Neural cell (in vitro differentiated cells): ENCODE results near the gene SEPTIN2.

ENCODE experiments used
- EP300 ChIP-seq: fragments of 450-650 bp; conservative IDR thresholded peaks from 2 replicates; pipeline ENCODE4 v1.6.1; 2014; ENCODE audit warnings: antibody characterized with exemption, mild to moderate bottlenecking, moderate library complexity; ENCODE audit not compliant: poor library complexity, severe bottlenecking
- EZH2 ChIP-seq: fragments of 200-600, 300-800 bp; shearing (Covaris generic), sonication (generic); IDR thresholded peaks from 2 replicates; pipeline ENCODE4 v1.6.1; 2014; ENCODE audit warnings: antibody characterized with exemption, low read length, borderline replicate concordance, mild to moderate bottlenecking; ENCODE audit not compliant: insufficient read depth, poor library complexity, severe bottlenecking
- MXI1 ChIP-seq: fragments of 450-650 bp; conservative IDR thresholded peaks from 2 replicates; pipeline ENCODE4 v1.6.1; 2014; ENCODE audit warnings: antibody characterized with exemption, mild to moderate bottlenecking; ENCODE audit not compliant: poor library complexity, severe bottlenecking
- POLR2AphosphoS5 ChIP-seq: IDR thresholded peaks from 2 replicates; pipeline ENCODE4 v1.6.1; 2012
- TAF1 ChIP-seq: IDR thresholded peaks from 2 replicates; pipeline ENCODE4 v1.6.1; 2012; ENCODE audit warnings: low read depth
- TF ChIP-seq, protein P1 (sequence below): fragments of 450-650 bp; IDR thresholded peaks from 2 replicates; pipeline ENCODE4 v1.5.1; 2014; ENCODE audit warnings: antibody characterized with exemption, mild to moderate bottlenecking, moderate library complexity; ENCODE audit not compliant: poor library complexity, severe bottlenecking
- TF ChIP-seq, protein P2 (sequence below): IDR thresholded peaks from 2 replicates; pipeline ENCODE4 v1.6.1; 2012; ENCODE audit warnings: borderline replicate concordance

DNA sequence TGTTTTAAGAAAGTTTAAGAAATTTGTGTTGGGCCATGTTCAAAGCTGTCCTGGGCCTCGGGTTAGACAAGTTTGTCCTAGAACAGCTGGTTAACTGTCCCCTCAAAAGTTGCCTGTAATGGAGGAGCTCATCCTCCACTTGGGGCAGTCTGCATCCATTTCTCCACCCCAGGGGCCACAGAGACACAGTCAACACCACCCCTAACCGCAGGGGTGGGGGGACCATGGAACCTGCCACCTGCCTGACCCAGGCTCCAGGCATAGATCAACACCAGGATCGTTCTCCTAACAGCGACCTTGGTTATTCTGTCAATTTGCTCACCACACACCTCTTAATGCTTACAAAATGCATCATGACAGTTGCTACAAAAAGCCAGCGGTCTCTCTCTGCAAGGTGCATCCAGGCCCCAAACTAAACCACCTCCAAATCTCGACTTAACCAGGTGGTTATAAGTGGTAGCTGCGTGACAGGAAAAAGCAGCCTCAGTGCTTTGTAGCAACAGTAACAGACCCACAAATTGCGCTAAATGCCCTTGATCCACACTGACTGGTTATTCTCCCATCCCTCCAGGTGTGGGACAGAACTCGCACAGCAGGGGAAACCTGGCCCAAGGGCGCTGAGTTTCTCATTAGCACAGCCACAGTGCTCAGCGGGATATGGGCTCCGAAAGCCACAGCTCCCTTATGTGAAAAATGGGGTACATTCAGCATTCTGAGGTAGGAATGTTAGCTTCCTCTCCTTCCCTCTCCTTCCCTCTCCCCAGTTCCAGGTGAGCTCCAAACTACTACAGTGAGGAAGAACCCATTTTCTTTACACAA, 48.3 kb upstream of the SEPTIN2 start:
- TF ChIP-seq EP300, result no peak
- no peak for TF ChIP-seq EZH2
- TF ChIP-seq, protein P1, sequence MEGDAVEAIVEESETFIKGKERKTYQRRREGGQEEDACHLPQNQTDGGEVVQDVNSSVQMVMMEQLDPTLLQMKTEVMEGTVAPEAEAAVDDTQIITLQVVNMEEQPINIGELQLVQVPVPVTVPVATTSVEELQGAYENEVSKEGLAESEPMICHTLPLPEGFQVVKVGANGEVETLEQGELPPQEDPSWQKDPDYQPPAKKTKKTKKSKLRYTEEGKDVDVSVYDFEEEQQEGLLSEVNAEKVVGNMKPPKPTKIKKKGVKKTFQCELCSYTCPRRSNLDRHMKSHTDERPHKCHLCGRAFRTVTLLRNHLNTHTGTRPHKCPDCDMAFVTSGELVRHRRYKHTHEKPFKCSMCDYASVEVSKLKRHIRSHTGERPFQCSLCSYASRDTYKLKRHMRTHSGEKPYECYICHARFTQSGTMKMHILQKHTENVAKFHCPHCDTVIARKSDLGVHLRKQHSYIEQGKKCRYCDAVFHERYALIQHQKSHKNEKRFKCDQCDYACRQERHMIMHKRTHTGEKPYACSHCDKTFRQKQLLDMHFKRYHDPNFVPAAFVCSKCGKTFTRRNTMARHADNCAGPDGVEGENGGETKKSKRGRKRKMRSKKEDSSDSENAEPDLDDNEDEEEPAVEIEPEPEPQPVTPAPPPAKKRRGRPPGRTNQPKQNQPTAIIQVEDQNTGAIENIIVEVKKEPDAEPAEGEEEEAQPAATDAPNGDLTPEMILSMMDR, result no peak
- no peak for TF ChIP-seq TAF1
- TF ChIP-seq, protein P2, sequence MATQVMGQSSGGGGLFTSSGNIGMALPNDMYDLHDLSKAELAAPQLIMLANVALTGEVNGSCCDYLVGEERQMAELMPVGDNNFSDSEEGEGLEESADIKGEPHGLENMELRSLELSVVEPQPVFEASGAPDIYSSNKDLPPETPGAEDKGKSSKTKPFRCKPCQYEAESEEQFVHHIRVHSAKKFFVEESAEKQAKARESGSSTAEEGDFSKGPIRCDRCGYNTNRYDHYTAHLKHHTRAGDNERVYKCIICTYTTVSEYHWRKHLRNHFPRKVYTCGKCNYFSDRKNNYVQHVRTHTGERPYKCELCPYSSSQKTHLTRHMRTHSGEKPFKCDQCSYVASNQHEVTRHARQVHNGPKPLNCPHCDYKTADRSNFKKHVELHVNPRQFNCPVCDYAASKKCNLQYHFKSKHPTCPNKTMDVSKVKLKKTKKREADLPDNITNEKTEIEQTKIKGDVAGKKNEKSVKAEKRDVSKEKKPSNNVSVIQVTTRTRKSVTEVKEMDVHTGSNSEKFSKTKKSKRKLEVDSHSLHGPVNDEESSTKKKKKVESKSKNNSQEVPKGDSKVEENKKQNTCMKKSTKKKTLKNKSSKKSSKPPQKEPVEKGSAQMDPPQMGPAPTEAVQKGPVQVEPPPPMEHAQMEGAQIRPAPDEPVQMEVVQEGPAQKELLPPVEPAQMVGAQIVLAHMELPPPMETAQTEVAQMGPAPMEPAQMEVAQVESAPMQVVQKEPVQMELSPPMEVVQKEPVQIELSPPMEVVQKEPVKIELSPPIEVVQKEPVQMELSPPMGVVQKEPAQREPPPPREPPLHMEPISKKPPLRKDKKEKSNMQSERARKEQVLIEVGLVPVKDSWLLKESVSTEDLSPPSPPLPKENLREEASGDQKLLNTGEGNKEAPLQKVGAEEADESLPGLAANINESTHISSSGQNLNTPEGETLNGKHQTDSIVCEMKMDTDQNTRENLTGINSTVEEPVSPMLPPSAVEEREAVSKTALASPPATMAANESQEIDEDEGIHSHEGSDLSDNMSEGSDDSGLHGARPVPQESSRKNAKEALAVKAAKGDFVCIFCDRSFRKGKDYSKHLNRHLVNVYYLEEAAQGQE, result no peak
- no peak for TF ChIP-seq MXI1
- no peak for TF ChIP-seq POLR2AphosphoS5
